A549 (cell line): ENCODE data around the gene TBL1Y. TPM values are rescaled to one million over a fixed set of nuclear protein-coding genes. Genes with fewer than 3 reads are reported as not detected.
A peak's percentile ranks its signal among the peaks of the same experiment; 100 is the strongest.

Source experiments
- ATAC-seq, 2 experiments: fragments of 200-7000 bp in 1 of 2; fragments of >200 bp in 1 of 2; cut with Nextera tagmentation in 1 of 2; cut with Tn5 transposase in 1 of 2; 3 replicates each; pipeline versions ENCODE4 v1.8.0 to v1.9.1; 2018 to 2020; ENCODE audit warnings: mild to moderate bottlenecking in 1 of 2, moderate library complexity in 1 of 2
- CTCF ChIA-PET: fragments of 300-600 bp; sonication (Branson Sonifier 250); formaldehyde crosslinking; extraction: SDS; loops from one replicate; lab custom pipeline; 2021; ENCODE audit warnings: antibody characterized with exemption, inconsistent platforms; lab: Yijun Ruan, JAX
- POLR2A ChIA-PET: fragments of 350-600 bp; formaldehyde crosslinking; extraction: SDS; loops from one replicate; lab custom pipeline; 2021; ENCODE audit warnings: antibody characterized with exemption, inconsistent platforms; lab: Yijun Ruan, JAX
- DNase-seq, 2 experiments: peaks; one replicate each; pipeline versions ENCODE4 v3.0.0 to v3.0.0-alpha.2; 2011 to 2016; ENCODE audit warnings: low read depth in 1 of 2, low spot score in 1 of 2
- FAIRE-seq: peaks from 2 replicates; lab custom pipeline; 2011; peaks lifted over from hg19 to GRCh38; lab: Jason Lieb, UNC
- H3K27ac ChIP-seq, 2 experiments: fragments of >200 bp; sonication (Bioruptor Twin); formaldehyde crosslinking; 3 replicates each; pipeline ENCODE4 v1.5.1; 2016 to 2017
- H3K4me1 ChIP-seq: fragments of >200 bp; sonication (Bioruptor Twin); formaldehyde crosslinking; 3 replicates; pipeline ENCODE4 v1.6.1; 2016
- H3K4me2 ChIP-seq: fragments of >200 bp; sonication (Bioruptor Twin); formaldehyde crosslinking; 3 replicates; pipeline ENCODE4 v1.6.1; 2016
- H3K4me3 ChIP-seq: fragments of >200 bp; sonication (Bioruptor Twin); formaldehyde crosslinking; 3 replicates; pipeline ENCODE4 v1.5.1; 2016
- H3K9me3 ChIP-seq: fragments of >200 bp; sonication (Bioruptor Twin); formaldehyde crosslinking; 3 replicates; pipeline ENCODE4 v1.6.1; 2016
- CBX8 ChIP-seq: fragments of 200-600 bp; sonication (generic); IDR thresholded peaks from 2 replicates; pipeline ENCODE4 v1.6.1; 2016
- CHD4 ChIP-seq: fragments of 200-600 bp; sonication (generic); IDR thresholded peaks from 2 replicates; pipeline ENCODE4 v1.6.1; 2016; ENCODE audit warnings: antibody characterized with exemption, mild to moderate bottlenecking, borderline replicate concordance
- EHF ChIP-seq: fragments of 250-450 bp; sonication (Bioruptor Pico); IDR thresholded peaks from 2 replicates; pipeline ENCODE4 v1.5.0; 2020; ENCODE audit warnings: mild to moderate bottlenecking
- EP300 ChIP-seq, 2 experiments: fragments of >200 bp; sonication (Bioruptor Twin); formaldehyde crosslinking; IDR thresholded peaks; 2 replicates in 1 of 2; 3 replicates in 1 of 2; pipeline ENCODE4 v1.6.1; 2016 to 2017
- HDAC2 ChIP-seq: fragments of 200-600 bp; sonication (generic); IDR thresholded peaks from 2 replicates; pipeline ENCODE4 v1.6.1; 2016
- HES2 ChIP-seq: fragments of >200 bp; sonication (Bioruptor Twin); formaldehyde crosslinking; IDR thresholded peaks from 2 replicates; pipeline ENCODE4 v1.6.1; 2016
- HOXA7 ChIP-seq: fragments of 250-450 bp; sonication (Bioruptor Pico); IDR thresholded peaks from 2 replicates; pipeline ENCODE4 v1.5.0; 2020; ENCODE audit warnings: mild to moderate bottlenecking, moderate library complexity
- JUN ChIP-seq, 2 experiments: fragments of >200 bp; sonication (Bioruptor Twin); formaldehyde crosslinking; IDR thresholded peaks; 2 replicates in 1 of 2; 3 replicates in 1 of 2; pipeline ENCODE4 v1.6.1; 2016 to 2017
- KDM1A ChIP-seq: fragments of 200-600 bp; sonication (generic); IDR thresholded peaks from 2 replicates; pipeline ENCODE4 v1.6.1; 2016; ENCODE audit warnings: low read depth, mild to moderate bottlenecking
- NPAS2 ChIP-seq: fragments of 250-450 bp; sonication (Bioruptor Pico); IDR thresholded peaks from 2 replicates; pipeline ENCODE4 v1.8.0; 2022; ENCODE audit warnings: mild to moderate bottlenecking, moderate library complexity, borderline replicate concordance
- POLR2AphosphoS2 ChIP-seq: conservative IDR thresholded peaks from 2 replicates; pipeline ENCODE4 v1.6.1; 2012; ENCODE audit warnings: low read length, improper control_type of control experiment, inconsistent platforms
- RAD21 ChIP-seq, 2 experiments: fragments of >200 bp in 1 of 2; sonication (Bioruptor Twin) in 1 of 2; formaldehyde crosslinking in 1 of 2; IDR thresholded peaks in 1 of 2; conservative IDR thresholded peaks in 1 of 2; 2 replicates in 1 of 2; 3 replicates in 1 of 2; pipeline ENCODE4 v1.6.1; 2012 to 2018; ENCODE audit warnings: inconsistent platforms in 1 of 2
- RCOR1 ChIP-seq: fragments of 150-350 bp; IDR thresholded peaks from 2 replicates; pipeline ENCODE4 v1.6.1; 2014; ENCODE audit warnings: antibody characterized with exemption, low read length, low read depth
- REST ChIP-seq: fragments of 200-600 bp; sonication (generic); IDR thresholded peaks from 2 replicates; pipeline ENCODE4 v1.6.1; 2016; ENCODE audit warnings: antibody characterized with exemption, mild to moderate bottlenecking, moderate library complexity
- RFX5 ChIP-seq: fragments of 450-650 bp; IDR thresholded peaks from 2 replicates; pipeline ENCODE4 v1.7.1; 2014; ENCODE audit warnings: antibody characterized with exemption, mild to moderate bottlenecking, moderate library complexity
- RNF2 ChIP-seq: fragments of 200-600 bp; sonication (generic); IDR thresholded peaks from 2 replicates; pipeline ENCODE4 v1.6.1; 2016; ENCODE audit warnings: low read depth, mild to moderate bottlenecking, antibody characterized with exemption, moderate library complexity, borderline replicate concordance
- SMC3 ChIP-seq: fragments of >200 bp; sonication (Bioruptor Twin); formaldehyde crosslinking; IDR thresholded peaks from 3 replicates; pipeline ENCODE4 v1.6.1; 2018; ENCODE audit warnings: inconsistent platforms
- ZC3H11A ChIP-seq: fragments of 450-650 bp; IDR thresholded peaks from 2 replicates; pipeline ENCODE4 v1.6.1; 2014; ENCODE audit warnings: antibody characterized with exemption, mild to moderate bottlenecking
- ZSCAN20 ChIP-seq: fragments of 250-450 bp; sonication (Bioruptor Pico); IDR thresholded peaks from 2 replicates; pipeline ENCODE4 v1.8.0; 2022; ENCODE audit warnings: mild to moderate bottlenecking, moderate library complexity
- WGBS: methylation state at CpG from one replicate; pipeline ENCODE4 v1.1.6; 2017; ENCODE audit errors: missing lambda C conversion rate; 5-methylcytosine and 5-hydroxymethylcytosine counted together
- polyA plus RNA-seq, 4 experiments: library from polyadenylated mRNA; depleted of rRNA in 3 of 4; stranded (reverse); fragments of >200 nt; fragmentation: RNase III in 1 of 4; extraction: RNeasy Plus Mini Kit Qiagen cat#74134 plus additional on column Dnase treatment in 1 of 4; gene quantifications; 2 replicates in 3 of 4; 3 replicates in 1 of 4; pipeline ENCODE4 v1.2.3, GENCODE V29; 2011 to 2017
- TF ChIP-seq, protein P1 (sequence below): fragments of >200 bp; sonication (Bioruptor Twin); formaldehyde crosslinking; IDR thresholded peaks from 3 replicates; pipeline ENCODE4 v1.6.1; 2016
- TF ChIP-seq, protein P2 (sequence below): fragments of 250-450 bp; sonication (Bioruptor Pico); IDR thresholded peaks from 2 replicates; pipeline ENCODE4 v1.5.0; 2020; ENCODE audit warnings: low read depth, mild to moderate bottlenecking, moderate library complexity
- TF ChIP-seq, protein P3 (sequence below): fragments of >200 bp; sonication (Bioruptor Twin); formaldehyde crosslinking; IDR thresholded peaks from 3 replicates; pipeline ENCODE4 v1.5.1; 2016

TBL1Y gene
- polyA plus RNA-seq, 2 of the 4 experiments (the other 2 are of a cell fraction): not detected

GRCh38 chrY:6948378-6948777 lies 37.9 kb downstream of the TBL1Y start:
- POLR2A ChIA-PET: no interaction called here
- ATAC-seq: no peak
- Histone ChIP-seq H3K9me3 (no peaks in the 10 kb centered on the region), H3K4me2 (no peak overlapping the region), H3K4me1 (no peaks in the 10 kb centered on the region), H3K4me3 (no peak overlapping the region), H3K27ac (no peak overlapping the region)
- no peak for DNase-seq
- CTCF ChIA-PET: no interaction called here
- no peak for FAIRE-seq
- TF ChIP-seq RCOR1: no peak
- TF ChIP-seq, protein P1, sequence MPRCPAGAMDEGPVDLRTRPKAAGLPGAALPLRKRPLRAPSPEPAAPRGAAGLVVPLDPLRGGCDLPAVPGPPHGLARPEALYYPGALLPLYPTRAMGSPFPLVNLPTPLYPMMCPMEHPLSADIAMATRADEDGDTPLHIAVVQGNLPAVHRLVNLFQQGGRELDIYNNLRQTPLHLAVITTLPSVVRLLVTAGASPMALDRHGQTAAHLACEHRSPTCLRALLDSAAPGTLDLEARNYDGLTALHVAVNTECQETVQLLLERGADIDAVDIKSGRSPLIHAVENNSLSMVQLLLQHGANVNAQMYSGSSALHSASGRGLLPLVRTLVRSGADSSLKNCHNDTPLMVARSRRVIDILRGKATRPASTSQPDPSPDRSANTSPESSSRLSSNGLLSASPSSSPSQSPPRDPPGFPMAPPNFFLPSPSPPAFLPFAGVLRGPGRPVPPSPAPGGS: no peak
- TF ChIP-seq EHF (CRISPR knock-in tag): no peak
- TF ChIP-seq HOXA7 (CRISPR knock-in tag): no peak
- TF ChIP-seq NPAS2 (CRISPR knock-in tag): no peak
- WGBS: 2% methylated on average over 10 of the region's 13 CpGs

DNA sequence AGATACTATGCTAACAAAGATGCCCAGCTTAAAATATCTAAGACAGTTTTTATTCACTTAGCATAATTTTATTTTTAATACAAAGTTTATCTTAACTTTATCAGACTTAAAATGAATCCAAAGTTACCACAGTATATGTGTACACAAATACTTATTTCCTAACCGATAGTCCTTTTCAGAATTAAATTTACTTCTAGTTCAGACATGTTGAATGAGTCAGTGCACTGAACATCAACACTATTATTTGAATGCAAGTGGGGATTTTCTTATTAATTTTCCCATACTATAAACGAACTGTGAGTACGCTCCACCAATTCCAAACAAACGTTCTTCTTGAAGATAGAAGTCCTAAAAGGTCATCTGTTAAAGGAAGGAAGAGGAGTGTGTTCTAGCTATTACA lies 39.5 kb downstream of the TBL1Y start:
- no peaks in the 10 kb centered on the region for H3K9me3 ChIP-seq
- FAIRE-seq: no peak
- 8% methylated on average over 4 of the region's 4 CpGs for WGBS
- POLR2A ChIA-PET: no interaction called here
- no peak overlapping the region for H3K27ac ChIP-seq
- H3K4me2 ChIP-seq: no peak overlapping the region
- no peak for DNase-seq
- no peaks in the 10 kb centered on the region for H3K4me1 ChIP-seq
- no peak overlapping the region for H3K4me3 ChIP-seq
- no peak for ATAC-seq
- CTCF ChIA-PET: no interaction called here
- TF ChIP-seq HES2 (no peak), HDAC2 (no peak)
- TF ChIP-seq, protein P2, sequence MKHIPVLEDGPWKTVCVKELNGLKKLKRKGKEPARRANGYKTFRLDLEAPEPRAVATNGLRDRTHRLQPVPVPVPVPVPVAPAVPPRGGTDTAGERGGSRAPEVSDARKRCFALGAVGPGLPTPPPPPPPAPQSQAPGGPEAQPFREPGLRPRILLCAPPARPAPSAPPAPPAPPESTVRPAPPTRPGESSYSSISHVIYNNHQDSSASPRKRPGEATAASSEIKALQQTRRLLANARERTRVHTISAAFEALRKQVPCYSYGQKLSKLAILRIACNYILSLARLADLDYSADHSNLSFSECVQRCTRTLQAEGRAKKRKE: no peak

- ChIA-PET CTCF (no interaction called here), POLR2A (no interaction called here)
- ATAC-seq (peak in 1 of 2 experiments; percentile 52; a peak in 3 of 6 replicates), FAIRE-seq (peak; percentile 78), DNase-seq (peak; percentile 0 to 43)
- Histone ChIP-seq H3K9me3 (no peaks in the 10 kb centered on the region), H3K4me3 (no peak overlapping the region), H3K4me2 (no peak overlapping the region), H3K4me1 (no peaks in the 10 kb centered on the region), H3K27ac (no peak overlapping the region)
- 6% methylated on average over 6 of the region's 11 CpGs for WGBS
- no peak for TF ChIP-seq RNF2
- no peak for TF ChIP-seq POLR2AphosphoS2
- peak; percentile 56 to 68 for TF ChIP-seq RAD21 (conservative IDR thresholded peaks at IDR 0.05 in 1 of 2, IDR thresholded peaks at IDR 0.05 in 1 of 2)
- TF ChIP-seq, protein P3, sequence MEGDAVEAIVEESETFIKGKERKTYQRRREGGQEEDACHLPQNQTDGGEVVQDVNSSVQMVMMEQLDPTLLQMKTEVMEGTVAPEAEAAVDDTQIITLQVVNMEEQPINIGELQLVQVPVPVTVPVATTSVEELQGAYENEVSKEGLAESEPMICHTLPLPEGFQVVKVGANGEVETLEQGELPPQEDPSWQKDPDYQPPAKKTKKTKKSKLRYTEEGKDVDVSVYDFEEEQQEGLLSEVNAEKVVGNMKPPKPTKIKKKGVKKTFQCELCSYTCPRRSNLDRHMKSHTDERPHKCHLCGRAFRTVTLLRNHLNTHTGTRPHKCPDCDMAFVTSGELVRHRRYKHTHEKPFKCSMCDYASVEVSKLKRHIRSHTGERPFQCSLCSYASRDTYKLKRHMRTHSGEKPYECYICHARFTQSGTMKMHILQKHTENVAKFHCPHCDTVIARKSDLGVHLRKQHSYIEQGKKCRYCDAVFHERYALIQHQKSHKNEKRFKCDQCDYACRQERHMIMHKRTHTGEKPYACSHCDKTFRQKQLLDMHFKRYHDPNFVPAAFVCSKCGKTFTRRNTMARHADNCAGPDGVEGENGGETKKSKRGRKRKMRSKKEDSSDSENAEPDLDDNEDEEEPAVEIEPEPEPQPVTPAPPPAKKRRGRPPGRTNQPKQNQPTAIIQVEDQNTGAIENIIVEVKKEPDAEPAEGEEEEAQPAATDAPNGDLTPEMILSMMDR: peak; percentile 41
- no peak for TF ChIP-seq EHF (CRISPR knock-in tag)
- no peak for TF ChIP-seq CBX8
- no peak for TF ChIP-seq CHD4
- no peak for TF ChIP-seq NPAS2 (CRISPR knock-in tag)
- peak; percentile 20; the same call in 1 of the 3 replicates for TF ChIP-seq SMC3
- no peak for TF ChIP-seq JUN (IDR thresholded peaks at IDR 0.05)
- TF ChIP-seq ZSCAN20 (CRISPR knock-in tag): no peak
- TF ChIP-seq KDM1A: no peak
- no peak for TF ChIP-seq ZC3H11A
- no peak for TF ChIP-seq RFX5
- TF ChIP-seq REST: no peak
- no peak for TF ChIP-seq EP300 (IDR thresholded peaks at IDR 0.05)
Observed at GRCh38 chrY:6964732-6965131, 54.2 kb downstream of the TBL1Y start.
